GM03348 (cell line): ENCODE results near the gene EPHA4.

ENCODE experiments used
- DNase-seq: peaks from one replicate; pipeline ENCODE4 v3.0.0; 2012; ENCODE audit warnings: low spot score

EPHA4 gene

DNA sequence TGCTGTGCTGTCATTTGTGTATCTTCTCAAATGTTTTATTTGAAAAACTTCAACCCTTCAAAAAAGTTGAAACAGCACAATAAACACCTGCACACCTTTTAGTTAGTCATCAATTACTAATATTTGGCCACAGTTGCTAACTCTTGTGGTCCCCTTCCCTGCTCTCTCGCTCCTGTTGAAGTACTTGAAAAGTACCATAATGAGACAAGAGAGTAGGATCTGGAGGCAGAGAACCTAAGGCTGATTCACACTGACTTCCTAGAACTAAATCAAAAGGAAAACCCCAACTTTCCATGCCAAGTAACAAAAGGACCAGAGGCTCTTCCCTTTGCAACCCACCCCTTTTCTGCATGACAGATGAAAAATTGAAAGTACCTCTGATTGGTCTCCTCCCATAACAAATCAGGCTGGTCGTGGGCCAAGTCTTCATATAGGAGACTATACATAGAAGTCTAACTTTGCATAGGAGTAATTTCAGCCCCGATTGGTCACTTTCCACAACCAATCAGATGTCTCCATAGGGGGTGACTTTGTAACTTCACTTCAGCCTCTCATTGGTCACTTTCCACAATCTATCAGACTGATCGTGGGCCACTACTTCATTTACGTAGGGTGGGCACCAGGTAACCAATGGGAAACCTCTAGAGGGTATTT is 179.7 kb downstream of the EPHA4 start:
- no peak for DNase-seq

GRCh38 chr2:221390878-221391277 is 181.2 kb downstream of the EPHA4 start:
- DNase-seq: no peak

- DNase-seq: no peak
Measured at GRCh38 chr2:221389904-221390303, 182.2 kb downstream of the EPHA4 start.

DNA sequence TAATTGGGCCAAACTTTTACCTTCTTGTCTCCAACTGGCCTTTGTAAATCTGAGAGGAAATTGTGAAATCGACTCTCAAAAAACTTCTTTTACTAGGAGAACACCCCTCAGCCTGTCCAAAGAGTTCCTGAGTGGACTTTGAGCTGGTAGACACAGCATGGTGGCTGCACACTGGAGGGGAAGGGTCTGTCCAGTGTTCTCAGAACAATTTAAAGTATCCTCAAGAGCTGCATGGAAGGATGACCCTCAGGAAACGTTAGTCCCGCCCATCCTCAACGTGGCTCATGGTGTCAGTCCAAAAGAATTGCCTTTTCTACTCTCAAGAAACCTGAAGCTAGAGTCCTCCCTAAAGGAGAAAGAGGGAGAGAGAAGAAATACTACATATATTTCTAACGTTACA is 182.7 kb downstream of the EPHA4 start:
- no peak for DNase-seq

DNA sequence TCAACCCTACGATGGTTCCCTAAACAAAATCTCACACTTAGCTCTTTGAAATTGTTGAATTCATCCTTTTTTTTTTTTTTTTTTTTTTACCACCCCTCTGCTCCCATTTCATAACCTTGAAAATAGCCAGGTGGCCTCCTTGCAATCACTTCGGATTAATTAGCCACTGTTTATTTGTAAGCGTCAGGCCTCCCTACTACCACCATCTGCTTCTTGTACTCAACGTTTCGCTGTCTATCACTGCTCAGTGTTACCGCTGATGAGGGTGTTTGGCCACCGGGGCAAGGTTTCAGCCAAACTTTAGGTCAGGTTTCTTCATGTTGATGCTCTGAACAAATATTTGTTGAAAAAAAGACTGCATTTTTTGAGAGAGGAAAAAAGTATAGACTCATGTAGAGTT is 183.2 kb downstream of the EPHA4 start:
- DNase-seq: no peak

DNA sequence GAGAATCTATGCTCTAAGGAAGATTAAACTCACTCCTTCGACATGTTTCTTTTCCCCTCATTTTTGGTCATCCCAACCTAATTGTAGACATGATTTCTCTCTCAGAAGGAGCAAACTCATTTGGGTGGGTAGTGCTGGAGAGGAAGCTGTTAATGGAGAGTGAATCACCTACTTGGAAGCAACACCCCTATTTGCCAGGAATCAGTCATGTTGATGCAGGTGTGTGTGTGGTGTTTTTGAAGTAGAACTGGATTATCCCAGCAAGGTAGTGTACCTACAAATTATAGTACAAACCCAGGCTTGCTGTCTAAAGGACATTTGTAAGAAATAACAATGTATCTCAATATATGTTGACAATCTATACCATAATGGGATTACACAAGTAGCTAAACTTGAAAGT is 186.4 kb downstream of the EPHA4 start:
- no peak for DNase-seq

GRCh38 chr2:221381928-221382488 is 190.1 kb downstream of the EPHA4 start:
- DNase-seq: no peak

GRCh38 chr2:221380686-221381085 is 191.4 kb downstream of the EPHA4 start:
- no peak for DNase-seq

GRCh38 chr2:221380062-221380461 is 192.0 kb downstream of the EPHA4 start:
- no peak for DNase-seq

DNA sequence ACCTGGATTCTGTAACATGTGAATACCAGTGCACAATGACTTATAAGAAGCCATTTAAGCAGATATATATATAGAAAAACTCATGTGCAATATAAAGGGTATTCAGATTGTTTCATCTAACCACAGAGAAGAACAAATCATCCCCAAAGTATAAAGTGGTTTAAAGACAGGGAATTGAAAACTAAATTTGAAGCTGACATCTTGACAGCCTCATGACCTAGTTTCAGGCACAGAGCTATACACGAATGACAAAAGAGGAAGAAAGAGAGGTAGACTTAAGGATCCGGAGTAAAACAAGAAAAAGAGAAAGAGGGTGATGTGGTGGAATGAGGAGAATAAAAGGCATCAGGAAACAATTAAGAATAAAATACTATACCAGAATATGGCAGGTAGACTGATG is 194.5 kb downstream of the EPHA4 start:
- DNase-seq: no peak

- DNase-seq: peak; percentile 13
Measured at GRCh38 chr2:221377066-221377465, 195.0 kb downstream of the EPHA4 start.

DNA sequence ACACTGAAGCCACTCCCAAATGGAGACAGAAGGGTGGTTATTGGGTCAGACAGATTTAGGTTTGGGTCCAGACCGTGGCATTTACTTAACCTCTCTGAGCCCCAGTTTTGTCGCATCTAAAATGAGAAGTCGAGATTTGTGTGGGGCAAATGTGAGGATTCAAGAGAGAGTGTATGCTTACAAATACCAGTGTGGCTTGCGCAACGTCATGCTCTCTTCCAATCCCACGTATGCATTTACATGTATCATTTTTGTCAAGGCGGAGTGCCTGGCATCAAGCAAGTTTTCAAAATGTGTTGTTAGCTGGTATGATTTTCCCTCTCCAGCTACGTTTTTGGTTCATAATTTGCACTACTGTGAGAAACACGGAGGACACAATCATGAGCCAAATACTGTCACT is 197.9 kb downstream of the EPHA4 start:
- DNase-seq: no peak

DNA sequence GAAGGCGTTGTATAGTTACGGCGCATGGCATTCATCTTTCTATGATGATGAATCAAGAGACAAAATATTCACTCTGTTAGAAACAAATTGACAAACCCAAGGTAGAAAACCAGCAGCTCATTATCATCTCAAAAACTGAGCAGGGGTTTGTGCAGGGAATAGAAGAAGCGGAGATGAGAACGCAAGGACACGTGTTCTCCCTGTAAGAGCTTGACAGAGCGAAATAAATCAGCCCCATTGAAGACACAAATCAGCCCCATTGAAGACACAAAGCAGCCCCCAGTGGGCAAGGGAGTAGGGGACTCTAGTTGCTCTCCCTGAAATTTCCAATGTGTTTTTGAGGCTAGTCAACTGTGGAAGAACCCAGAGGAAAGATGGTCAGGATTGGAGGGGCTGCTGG is 199.2 kb downstream of the EPHA4 start:
- no peak for DNase-seq

DNA sequence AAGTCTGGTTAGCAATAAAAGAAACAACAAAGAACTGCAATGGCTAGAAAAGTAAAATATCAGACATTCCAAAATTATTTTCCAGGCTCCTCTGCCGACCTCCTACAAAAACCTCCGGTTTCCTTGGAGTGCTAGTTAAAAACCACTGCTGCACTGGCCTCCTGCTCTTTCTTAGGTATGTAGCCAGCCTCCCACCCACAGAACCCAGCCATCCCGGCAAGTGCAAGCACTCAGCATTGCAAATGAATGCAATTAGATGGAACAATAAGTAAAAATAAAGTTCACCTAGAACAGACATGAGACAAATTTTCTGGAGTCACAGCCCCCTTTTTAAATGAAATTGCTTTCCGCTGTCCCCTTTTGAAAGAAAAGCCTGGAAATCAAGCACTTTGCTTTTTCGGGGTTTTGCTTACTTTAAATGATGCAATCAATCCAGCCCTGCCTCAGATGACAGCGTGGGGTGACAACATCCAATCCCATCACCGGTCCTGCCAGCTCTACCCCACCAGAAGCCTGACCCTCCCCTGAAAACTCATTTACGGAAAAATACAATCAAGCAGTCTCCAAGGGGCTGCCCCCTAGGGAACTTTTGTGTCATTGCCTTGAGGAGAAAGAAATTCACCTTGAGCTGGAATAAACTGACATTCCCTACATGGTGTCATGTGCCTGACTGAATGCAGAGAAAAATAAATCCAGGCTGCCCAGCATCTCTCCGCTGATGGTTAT is 199.8 kb downstream of the EPHA4 start:
- no peak for DNase-seq

DNA sequence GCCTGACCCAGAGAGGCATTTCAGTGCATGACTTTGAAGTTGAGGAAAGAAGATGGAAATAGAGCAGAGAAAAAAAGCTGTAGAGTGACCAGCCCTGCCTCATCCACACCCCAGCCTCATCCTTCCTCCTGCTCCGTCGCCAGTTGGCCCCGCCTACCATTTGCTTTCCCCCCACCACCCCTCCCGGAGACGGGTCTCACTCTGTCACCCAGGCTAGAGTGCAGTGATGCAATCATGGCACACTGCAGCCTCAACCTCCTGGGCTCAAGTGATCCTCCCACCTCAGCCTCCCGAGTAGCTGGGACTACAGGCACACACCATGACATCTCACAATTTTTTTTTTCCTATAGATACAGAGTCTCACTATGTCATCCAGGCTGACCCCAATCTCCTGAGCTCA is 200.8 kb downstream of the EPHA4 start:
- no peak for DNase-seq

GRCh38 chr2:221370857-221371211 is 201.3 kb downstream of the EPHA4 start:
- no peak for DNase-seq

- no peak for DNase-seq
Measured at GRCh38 chr2:221370076-221370856, 201.8 kb downstream of the EPHA4 start.
